Posterior cingulate gyrus (tissue), 11 donors: ENCODE data around the gene LRRC8B.

Experiments
- DNase-seq, 10 donors: peaks; one replicate each; pipeline versions ENCODE4 v3.0.0 to v3.0.0-alpha.2; 2020 to 2021; ENCODE audit warnings: mixed read lengths in 3 of 10
- intact Hi-C: fragments of 100-400 bp; cut with DNase I; formaldehyde crosslinking; loops from one replicate; pipeline ENCODE4 v1.15.1; 2023

The LRRC8B gene

DNA sequence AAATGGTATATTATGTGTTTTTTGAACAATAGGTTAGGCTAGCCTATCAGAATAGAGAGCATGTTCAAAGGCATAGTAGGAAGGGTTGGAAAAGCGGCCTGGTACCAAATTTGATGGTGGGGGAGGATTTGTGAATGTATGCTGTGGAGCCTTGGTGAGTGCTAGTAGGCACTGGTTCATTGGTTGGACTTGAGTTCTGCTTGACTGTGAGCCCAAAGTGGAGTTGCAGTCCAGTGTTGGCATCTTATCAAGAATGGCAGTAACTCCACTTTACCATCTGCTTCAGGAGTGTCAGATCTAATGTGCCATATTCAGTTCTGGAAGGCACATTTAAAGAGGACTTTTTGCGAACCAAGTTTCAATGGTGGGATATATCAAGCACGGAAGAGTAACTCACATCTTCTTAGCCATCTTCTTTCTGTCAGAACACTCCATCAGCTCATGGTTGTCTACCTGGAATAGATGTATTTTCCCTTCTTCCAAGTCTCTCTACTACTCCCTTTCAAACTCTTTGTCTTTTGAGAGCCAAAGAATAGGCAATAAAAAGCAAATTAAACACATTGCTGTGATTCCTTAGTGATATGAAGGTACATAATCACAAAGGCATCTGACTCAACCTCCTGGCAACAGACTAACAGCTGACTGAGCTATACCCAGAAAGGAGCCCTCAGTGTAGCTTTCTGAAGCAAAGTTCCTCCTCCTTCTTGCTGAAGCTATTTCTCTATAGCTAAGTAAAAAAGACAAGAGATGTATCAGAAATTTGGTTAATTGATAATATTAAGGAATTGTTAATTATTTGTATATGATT is 21.7 kb downstream of the LRRC8B start:
- DNase-seq = peak in 3 of 10 donors; percentile 29 to 72 (median 58)
- intact Hi-C loops = no loop called here

DNA sequence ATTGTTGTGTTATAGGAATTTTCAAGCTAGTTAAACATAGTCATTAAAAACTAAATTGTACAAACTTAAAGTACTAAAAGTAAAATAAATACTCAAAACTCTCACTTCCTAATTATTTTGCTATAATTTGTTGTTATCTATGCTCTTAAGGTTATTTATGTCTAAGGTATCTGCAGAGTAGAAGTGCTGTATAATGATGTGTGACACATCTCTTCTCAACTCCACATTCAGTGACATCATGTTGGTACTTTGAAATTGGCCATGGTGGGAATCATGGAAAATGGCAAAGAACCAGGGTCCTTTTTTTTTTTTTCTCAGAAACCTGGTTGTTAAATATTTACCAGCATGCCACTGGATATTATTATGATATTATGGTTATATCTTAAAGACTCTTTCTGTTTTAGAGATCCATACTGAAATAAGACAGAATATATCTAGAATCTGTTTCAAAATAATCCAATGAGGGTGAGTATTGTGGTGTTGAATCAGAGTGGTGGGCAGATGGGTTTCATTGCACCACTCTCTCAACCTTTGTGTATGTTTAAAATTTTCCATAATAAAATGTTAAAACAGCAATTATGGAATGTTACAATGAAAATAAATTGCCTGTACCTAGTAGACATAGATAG is 22.4 kb downstream of the LRRC8B start:
- no peak for DNase-seq
- intact Hi-C loops = no loop called here

- intact Hi-C loops = no loop called here
- DNase-seq = peak in 1 of 10 donors; percentile 21
Observed at GRCh38 chr1:89547563-89548116, 23.0 kb downstream of the LRRC8B start.

- intact Hi-C loops = no loop called here
- no peak for DNase-seq
Observed at GRCh38 chr1:89548122-89548857, 23.7 kb downstream of the LRRC8B start.

- intact Hi-C loops = no loop called here
- DNase-seq = peak in 1 of 10 donors; percentile 35
Observed at GRCh38 chr1:89550995-89551394, 26.4 kb downstream of the LRRC8B start.

DNA sequence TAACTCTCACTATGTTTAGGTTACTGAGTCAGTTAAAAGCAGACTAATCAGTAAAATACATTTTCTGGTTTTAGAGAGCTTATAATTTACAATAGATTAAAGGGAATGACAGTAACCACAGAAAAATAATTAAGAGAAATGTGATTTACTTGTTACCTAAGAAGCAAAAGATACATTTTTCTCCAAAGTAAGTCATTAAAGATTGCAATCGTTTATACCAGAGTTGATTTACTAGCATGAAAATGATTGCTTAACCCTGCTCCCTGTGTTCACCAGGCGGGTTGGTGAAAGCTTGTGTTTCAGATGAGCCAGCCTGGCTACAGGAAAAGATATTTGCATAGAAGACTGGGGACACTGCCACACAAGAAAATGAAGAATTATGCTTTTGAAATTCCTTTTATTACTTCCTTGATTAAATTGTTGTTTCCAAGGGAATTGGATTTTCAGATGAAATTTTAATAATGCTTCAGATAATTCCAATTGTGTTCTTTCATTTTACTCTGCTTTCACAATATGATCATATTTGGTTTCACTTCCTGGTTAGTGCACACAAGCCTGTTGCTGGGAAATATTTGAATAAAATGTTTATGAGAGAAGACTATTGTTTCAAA is 27.9 kb downstream of the LRRC8B start:
- DNase-seq = peak in 2 of 10 donors; percentile 50 to 74
- intact Hi-C loops = no loop called here

GRCh38 chr1:89553157-89553556 is 28.5 kb downstream of the LRRC8B start:
- intact Hi-C loops = no loop called here
- no peak for DNase-seq

DNA sequence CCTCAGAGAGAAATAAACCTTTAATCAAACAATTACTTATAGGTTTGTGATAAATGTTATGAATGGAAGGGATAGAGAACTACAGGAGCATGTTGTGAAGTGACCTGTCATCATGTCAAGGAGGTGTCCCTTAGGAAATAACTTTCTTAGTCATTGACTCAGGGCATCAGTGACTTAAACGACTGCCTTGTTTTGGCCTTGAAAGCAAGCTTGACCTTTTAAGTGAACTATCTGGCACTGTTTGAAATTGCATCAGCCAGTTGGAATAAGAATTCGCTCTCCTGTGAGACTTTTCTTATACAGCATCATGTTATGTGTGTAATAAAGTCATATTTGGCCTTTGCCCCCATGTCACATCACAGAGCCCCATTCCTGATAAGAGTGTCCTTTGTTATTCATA is 30.9 kb downstream of the LRRC8B start:
- intact Hi-C loops = no loop called here
- no peak for DNase-seq

DNA sequence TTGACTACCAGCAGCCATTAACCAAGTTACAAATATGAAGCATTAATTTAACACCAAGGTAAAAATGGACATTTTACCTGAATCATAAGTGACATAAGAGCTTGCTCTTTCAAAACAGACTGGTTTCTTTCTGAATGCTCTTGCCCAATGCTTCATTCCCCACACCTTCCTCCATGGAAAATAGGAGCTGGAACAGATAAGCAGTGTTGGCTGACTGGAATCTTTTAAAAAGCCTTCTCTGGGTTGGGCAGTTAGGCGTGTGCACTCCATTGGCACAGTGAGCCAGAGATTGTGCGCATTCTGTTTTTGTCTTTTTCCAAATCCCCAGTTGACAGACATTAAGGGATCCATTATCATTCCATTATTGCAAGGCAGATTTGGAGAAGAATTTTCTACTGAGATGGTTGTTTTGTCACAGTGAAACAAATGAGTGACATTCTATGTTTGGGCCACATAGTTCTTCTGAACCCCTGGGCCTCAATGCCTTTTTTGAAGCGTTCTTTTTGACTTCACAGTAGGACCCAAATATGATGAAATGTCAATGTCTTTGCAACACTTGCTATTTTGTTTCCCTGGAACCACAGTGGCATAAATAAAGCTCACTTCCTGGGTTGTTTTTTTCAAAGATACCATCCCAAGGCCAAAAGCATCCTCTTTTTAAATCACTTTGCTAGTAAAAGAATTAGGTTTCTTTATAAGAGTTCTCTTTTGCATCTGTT is 32.3 kb downstream of the LRRC8B start:
- intact Hi-C loops = no loop called here

DNA sequence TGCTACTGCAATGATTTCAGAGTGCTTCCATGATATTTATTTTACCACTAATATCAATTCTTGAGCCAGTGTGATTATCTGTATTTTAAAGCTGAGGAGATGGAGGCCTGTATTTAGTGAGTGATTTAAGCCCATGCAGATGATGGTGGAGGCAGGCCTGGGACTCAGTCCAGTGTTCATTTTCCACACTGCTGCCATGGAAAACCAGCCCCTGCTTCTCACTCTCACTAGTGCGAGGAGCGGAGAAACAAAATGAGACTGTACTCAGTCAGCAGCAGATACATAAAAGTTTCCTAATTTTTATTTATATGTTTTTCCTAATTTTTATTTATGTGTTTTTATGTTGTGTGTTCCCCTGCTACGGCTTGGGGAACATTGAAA is 32.8 kb downstream of the LRRC8B start:
- peak in 8 of 10 donors; percentile 17 to 89 (median 44) for DNase-seq
- intact Hi-C loops = no loop called here

More for the DNA sequence above, 32.3 kb downstream of the LRRC8B start:
- DNase-seq = no peak

DNA sequence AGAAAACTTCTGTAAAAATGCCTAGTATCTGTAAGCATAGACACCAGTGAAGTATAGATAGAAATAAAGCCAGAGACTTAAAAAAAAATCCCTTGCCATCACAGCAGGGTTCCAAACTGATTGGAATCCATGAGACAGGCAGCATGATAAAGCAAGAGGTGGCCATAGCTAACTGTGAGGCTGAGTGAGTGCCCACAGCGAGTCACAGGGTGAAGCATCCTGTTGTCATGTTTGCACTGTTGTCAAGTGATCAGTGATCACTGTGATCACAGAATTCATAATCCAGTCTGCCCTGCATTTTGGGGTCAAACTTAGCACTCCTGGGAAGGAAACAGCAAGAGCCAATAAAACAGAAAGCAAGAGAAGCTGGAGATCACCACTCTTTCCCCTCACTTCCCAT is 33.3 kb downstream of the LRRC8B start:
- intact Hi-C loops = no loop called here
- DNase-seq = no peak

DNA sequence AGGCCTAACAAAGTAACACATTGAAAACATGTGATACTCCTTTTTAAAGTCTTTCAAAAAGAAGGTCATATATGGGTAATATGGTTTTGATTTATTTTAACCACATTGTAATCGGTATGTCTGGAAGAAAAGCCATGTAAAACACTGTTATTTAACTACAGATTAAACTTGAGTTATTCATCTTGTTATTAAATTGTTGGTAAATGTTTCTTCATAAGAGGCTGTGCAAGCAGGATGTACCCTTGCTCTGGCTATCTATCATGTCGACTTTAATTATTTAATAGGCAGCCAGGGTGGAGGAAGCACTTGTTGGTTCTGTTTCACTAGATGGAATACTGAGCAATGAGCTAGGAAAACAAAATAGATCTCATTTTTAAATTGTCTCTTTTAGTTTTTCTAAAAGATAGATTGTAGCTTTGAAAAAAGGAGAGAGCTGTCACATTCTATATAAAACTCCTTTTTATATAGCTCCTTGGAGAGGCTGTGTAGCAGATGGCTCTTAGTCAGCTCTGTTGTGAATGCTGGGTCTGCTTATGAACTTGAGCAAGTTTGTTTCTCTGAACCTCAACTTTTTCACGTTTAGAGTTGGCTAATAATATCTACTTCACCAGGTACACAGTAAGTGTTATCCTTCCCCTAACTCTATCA is 39.5 kb downstream of the LRRC8B start:
- intact Hi-C loops = no loop called here
- DNase-seq = no peak

- intact Hi-C loops = no loop called here
- no peak for DNase-seq
Observed at GRCh38 chr1:89565521-89565920, 40.9 kb downstream of the LRRC8B start.

DNA sequence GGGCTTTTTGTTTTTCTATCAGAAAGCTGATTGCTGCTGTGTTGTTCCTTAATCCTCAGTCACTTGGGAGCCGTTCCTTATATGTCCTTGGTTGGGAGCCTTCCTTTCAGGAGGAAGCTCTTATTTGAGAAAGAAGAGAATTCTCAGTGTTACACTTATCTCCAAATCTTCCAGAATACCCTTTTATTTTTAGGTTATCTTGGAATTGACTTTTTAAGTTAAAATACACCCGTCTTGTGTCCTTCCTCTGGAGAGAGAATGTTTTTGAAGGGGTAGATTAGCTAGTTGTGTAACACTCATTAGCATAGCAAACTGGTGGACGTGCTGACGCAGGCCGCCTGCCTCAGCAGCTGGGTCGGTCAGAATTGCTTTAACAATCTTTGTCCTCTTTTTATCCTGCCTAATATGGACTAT is 42.1 kb downstream of the LRRC8B start:
- DNase-seq = peak; percentile 40 to 93 (median 62)
- intact Hi-C loops = no loop called here

DNA sequence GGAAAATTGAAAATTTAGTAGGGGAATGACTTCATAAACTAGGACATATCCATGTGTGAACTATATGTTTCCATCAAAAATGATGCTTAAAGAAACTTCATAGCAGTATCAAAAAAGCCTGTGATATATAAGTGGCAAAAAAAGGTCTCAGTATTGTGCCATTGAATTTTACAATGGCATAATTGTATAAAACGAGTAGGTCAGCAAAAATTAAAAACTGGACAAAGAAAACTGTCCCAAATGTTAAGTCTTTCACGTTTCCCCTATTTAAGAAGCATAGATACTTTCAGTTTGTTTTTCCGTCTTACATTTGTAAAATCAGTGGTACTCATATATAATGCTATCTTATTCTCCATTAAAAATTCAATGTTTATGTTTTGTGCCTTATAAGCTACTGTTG is 43.2 kb downstream of the LRRC8B start:
- no peak for DNase-seq
- intact Hi-C loops = no loop called here

GRCh38 chr1:89573410-89573809 is 48.8 kb downstream of the LRRC8B start:
- intact Hi-C loops = no loop called here
- no peak for DNase-seq

DNA sequence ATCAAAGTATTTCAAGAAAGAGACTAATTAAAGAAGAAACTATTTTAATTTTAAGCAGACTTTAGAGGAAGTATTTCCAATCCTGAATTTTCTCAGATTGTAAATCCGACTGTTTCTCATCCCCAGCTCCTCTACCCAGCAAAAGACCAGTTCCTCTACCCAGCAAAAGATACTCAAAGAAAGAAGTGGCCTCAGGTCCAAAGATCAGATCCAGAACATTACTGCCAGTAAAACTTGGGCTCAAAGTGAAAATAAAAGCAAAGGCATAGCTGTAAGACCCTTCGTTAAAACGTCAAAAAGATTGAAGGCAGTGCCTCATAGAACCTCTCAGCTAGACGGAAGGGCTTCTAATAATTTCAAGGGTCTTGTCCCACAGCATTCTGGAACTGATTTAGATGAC is 50.0 kb downstream of the LRRC8B start:
- DNase-seq = no peak

GRCh38 chr1:89575207-89575606 is 50.6 kb downstream of the LRRC8B start:
- no peak for DNase-seq
- intact Hi-C loops = no loop called here

More for the DNA sequence above, 50.0 kb downstream of the LRRC8B start:
- intact Hi-C loops = no loop called here

- intact Hi-C loops = no loop called here
- DNase-seq = no peak
Observed at GRCh38 chr1:89576013-89576412, 51.4 kb downstream of the LRRC8B start.

DNA sequence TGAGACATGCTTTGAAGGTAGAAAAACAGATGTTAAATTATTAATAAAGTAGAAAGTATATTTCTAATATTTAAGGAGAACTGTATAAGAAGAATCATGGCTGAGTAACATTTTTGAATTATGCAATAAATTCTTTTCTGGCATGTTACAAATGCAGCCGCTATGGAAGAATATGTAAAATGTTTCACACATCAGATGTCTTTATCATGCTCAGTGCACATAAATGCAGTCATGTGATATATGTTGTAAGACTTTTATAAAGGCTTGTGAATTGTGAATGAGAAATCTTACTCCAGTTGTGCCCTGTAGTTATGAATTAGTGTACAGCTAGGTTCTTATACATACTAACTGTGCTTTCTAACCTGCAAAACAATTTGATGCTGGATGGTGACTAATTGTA is 53.5 kb downstream of the LRRC8B start:
- intact Hi-C loops = no loop called here
- no peak for DNase-seq
